Measurements from ENCODE around the gene STIM1.
A peak's percentile ranks its signal among the peaks of the same experiment; 100 is the strongest.

STIM1 gene

GRCh38 chr11:3832816-3833215 is 22.6 kb upstream of the STIM1 start:
- TF ChIP-seq CTCF (IDR thresholded peaks at IDR 0.05; ENCODE audit: insufficient read depth, low read length, poor library complexity, severe bottlenecking), result no peak
- Histone ChIP-seq H3K27me3 (replicated peaks; ENCODE audit: control insufficient read depth, insufficient read depth, low read length) (no peaks in the 10 kb centered on the region), H3K36me3 (ENCODE audit: control insufficient read depth, insufficient read depth, low read length) (peaks cover 24% of the 10 kb centered on the region), H3K4me3 (replicated peaks; ENCODE audit: low read depth, low read length) (no peak overlapping the region)
- DNase-seq (ENCODE audit: extremely low read depth, insufficient read length), result no peak

- no peaks in the 10 kb centered on the region for H3K27me3 ChIP-seq (replicated peaks; ENCODE audit: control insufficient read depth, insufficient read depth, low read length)
- no peak for TF ChIP-seq CTCF (IDR thresholded peaks at IDR 0.05; ENCODE audit: insufficient read depth, low read length, poor library complexity, severe bottlenecking)
- peaks cover 22% of the 10 kb centered on the region for H3K36me3 ChIP-seq (ENCODE audit: control insufficient read depth, insufficient read depth, low read length)
- DNase-seq (ENCODE audit: extremely low read depth, insufficient read length), result no peak
- no peak overlapping the region for H3K4me3 ChIP-seq (replicated peaks; ENCODE audit: low read depth, low read length)
Measured at GRCh38 chr11:3833449-3833848, 22.0 kb upstream of the STIM1 start.

GRCh38 chr11:3834349-3834663 is 21.2 kb upstream of the STIM1 start:
- no peak for DNase-seq (ENCODE audit: extremely low read depth, insufficient read length)
- Histone ChIP-seq H3K4me3 (replicated peaks; ENCODE audit: low read depth, low read length) (no peak overlapping the region), H3K27me3 (replicated peaks; ENCODE audit: control insufficient read depth, insufficient read depth, low read length) (no peaks in the 10 kb centered on the region), H3K36me3 (ENCODE audit: control insufficient read depth, insufficient read depth, low read length) (peaks cover 20% of the 10 kb centered on the region)
- TF ChIP-seq CTCF (IDR thresholded peaks at IDR 0.05; ENCODE audit: insufficient read depth, low read length, poor library complexity, severe bottlenecking), result no peak

GRCh38 chr11:3834664-3835461 is 20.6 kb upstream of the STIM1 start:
- TF ChIP-seq CTCF (IDR thresholded peaks at IDR 0.05; ENCODE audit: insufficient read depth, low read length, poor library complexity, severe bottlenecking), result no peak
- H3K4me3 ChIP-seq (replicated peaks; ENCODE audit: low read depth, low read length), result no peak overlapping the region
- H3K27me3 ChIP-seq (replicated peaks; ENCODE audit: control insufficient read depth, insufficient read depth, low read length), result no peaks in the 10 kb centered on the region
- H3K36me3 ChIP-seq (ENCODE audit: control insufficient read depth, insufficient read depth, low read length), result peaks cover 18% of the 10 kb centered on the region
- no peak for DNase-seq (ENCODE audit: extremely low read depth, insufficient read length)

GRCh38 chr11:3835751-3836150 is 19.7 kb upstream of the STIM1 start:
- no peak overlapping the region for H3K4me3 ChIP-seq (replicated peaks; ENCODE audit: low read depth, low read length)
- H3K36me3 ChIP-seq (ENCODE audit: control insufficient read depth, insufficient read depth, low read length), result peaks cover 16% of the 10 kb centered on the region
- no peak for DNase-seq (ENCODE audit: extremely low read depth, insufficient read length)
- TF ChIP-seq CTCF (IDR thresholded peaks at IDR 0.05; ENCODE audit: insufficient read depth, low read length, poor library complexity, severe bottlenecking), result no peak
- H3K27me3 ChIP-seq (replicated peaks; ENCODE audit: control insufficient read depth, insufficient read depth, low read length), result no peaks in the 10 kb centered on the region

GRCh38 chr11:3836903-3837302 is 18.6 kb upstream of the STIM1 start:
- peak overlapping the region; percentile 91 for H3K4me3 ChIP-seq (replicated peaks; ENCODE audit: low read depth, low read length)
- DNase-seq (ENCODE audit: extremely low read depth, insufficient read length), result no peak
- TF ChIP-seq CTCF (IDR thresholded peaks at IDR 0.05; ENCODE audit: insufficient read depth, low read length, poor library complexity, severe bottlenecking), result no peak
- peaks cover 13% of the 10 kb centered on the region for H3K36me3 ChIP-seq (ENCODE audit: control insufficient read depth, insufficient read depth, low read length)
- H3K27me3 ChIP-seq (replicated peaks; ENCODE audit: control insufficient read depth, insufficient read depth, low read length), result no peaks in the 10 kb centered on the region

Data from GM06990 (cell line).